Liver (tissue), 9 donors: ENCODE data around the gene RFX4. TPM values are rescaled to one million over a fixed set of nuclear protein-coding genes. Genes with fewer than 3 reads are reported as not detected.

Experiments used
- DNase-seq: peaks from one replicate; pipeline ENCODE4 v3.0.0-alpha.2; 2017; ENCODE audit warnings: low spot score
- H3K27ac ChIP-seq, 2 donors: one replicate each; pipeline ENCODE4 v1.7.0; 2013; ENCODE audit warnings: inconsistent platforms in 2 of 2, low read length in 2 of 2, control low read depth in 1 of 2, low read depth in 1 of 2, mild to moderate bottlenecking in 1 of 2
- H3K27me3 ChIP-seq, 4 donors: one replicate each; pipeline versions ENCODE4 v1.6.1 to v1.7.0; 2013; ENCODE audit warnings: low read length in 3 of 4, inconsistent platforms in 1 of 4, mild to moderate bottlenecking in 1 of 4, moderate library complexity in 1 of 4; ENCODE audit not compliant: control insufficient read depth in 4 of 4, insufficient read depth in 4 of 4
- H3K36me3 ChIP-seq, 4 donors: one replicate each; pipeline versions ENCODE4 v1.6.1 to v1.7.0; 2013; ENCODE audit warnings: low read length in 3 of 4, mild to moderate bottlenecking in 3 of 4, low read depth in 1 of 4, moderate library complexity in 1 of 4; ENCODE audit not compliant: control insufficient read depth in 4 of 4, insufficient read depth in 3 of 4
- H3K4me1 ChIP-seq, 4 donors: one replicate each; pipeline versions ENCODE4 v1.6.1 to v1.7.0; 2013; ENCODE audit warnings: low read length in 3 of 4, mild to moderate bottlenecking in 3 of 4, moderate library complexity in 1 of 4; ENCODE audit not compliant: control insufficient read depth in 4 of 4, insufficient read depth in 4 of 4
- H3K4me3 ChIP-seq, 3 donors: one replicate each; pipeline versions ENCODE4 v1.6.1 to v1.7.0; 2013; ENCODE audit warnings: low read length in 3 of 3, control low read depth in 1 of 3, low read depth in 1 of 3, mild to moderate bottlenecking in 1 of 3
- H3K9ac ChIP-seq, 2 donors: one replicate each; pipeline ENCODE4 v1.7.0; 2013; ENCODE audit warnings: low read length in 2 of 2, mild to moderate bottlenecking in 2 of 2, moderate library complexity in 2 of 2, control low read depth in 1 of 2, low read depth in 1 of 2
- H3K9me3 ChIP-seq, 4 donors: one replicate each; pipeline versions ENCODE4 v1.6.1 to v1.7.0; 2013; ENCODE audit warnings: low read length in 3 of 4; ENCODE audit not compliant: control insufficient read depth in 4 of 4
- ATF3 ChIP-seq: IDR thresholded peaks from 2 replicates; pipeline ENCODE4 v1.6.1; 2016; ENCODE audit warnings: antibody characterized with exemption
- CTCF ChIP-seq: fragments of 150-350 bp; IDR thresholded peaks from 2 replicates; pipeline ENCODE4 v1.5.1; 2017; ENCODE audit warnings: improper control_type of control experiment, low read depth, low read length; ENCODE audit not compliant: missing input control
- EGR1 ChIP-seq, 2 donors: IDR thresholded peaks; 2 replicates each; pipeline ENCODE4 v1.6.1; 2016 to 2018; ENCODE audit warnings: antibody characterized with exemption in 2 of 2, low read depth in 2 of 2
- GABPA ChIP-seq, 2 donors: IDR thresholded peaks in 1 of 2; conservative IDR thresholded peaks in 1 of 2; 2 replicates each; pipeline ENCODE4 v1.6.1; 2016; ENCODE audit warnings: antibody characterized with exemption in 2 of 2, mild to moderate bottlenecking in 1 of 2, moderate library complexity in 1 of 2
- HNF4A ChIP-seq, 2 donors: conservative IDR thresholded peaks; 2 replicates each; pipeline ENCODE4 v1.6.1; 2016; ENCODE audit warnings: antibody characterized with exemption in 2 of 2, mild to moderate bottlenecking in 2 of 2
- HNF4G ChIP-seq: IDR thresholded peaks from 2 replicates; pipeline ENCODE4 v1.6.1; 2016; ENCODE audit warnings: antibody characterized with exemption
- JUND ChIP-seq, 2 donors: IDR thresholded peaks; 2 replicates each; pipeline ENCODE4 v1.6.1; 2016; ENCODE audit warnings: antibody characterized with exemption in 2 of 2
- MAX ChIP-seq: IDR thresholded peaks from 2 replicates; pipeline ENCODE4 v1.6.1; 2016; ENCODE audit warnings: antibody characterized with exemption
- NR2F2 ChIP-seq: IDR thresholded peaks from 2 replicates; pipeline ENCODE4 v1.6.1; 2016; ENCODE audit warnings: antibody characterized with exemption
- RXRA ChIP-seq, 2 donors: IDR thresholded peaks; 2 replicates each; pipeline ENCODE4 v1.6.1; 2017 to 2018; ENCODE audit warnings: antibody characterized with exemption in 2 of 2, mild to moderate bottlenecking in 1 of 2
- SP1 ChIP-seq: IDR thresholded peaks from 2 replicates; pipeline ENCODE4 v1.6.1; 2018; ENCODE audit warnings: antibody characterized with exemption, mild to moderate bottlenecking
- TAF1 ChIP-seq: conservative IDR thresholded peaks from 2 replicates; pipeline ENCODE4 v1.6.1; 2016; ENCODE audit warnings: antibody characterized with exemption, mild to moderate bottlenecking
- YY1 ChIP-seq: IDR thresholded peaks from 2 replicates; pipeline ENCODE4 v1.6.1; 2016; ENCODE audit warnings: antibody characterized with exemption, mild to moderate bottlenecking
- ZBTB33 ChIP-seq: IDR thresholded peaks from 2 replicates; pipeline ENCODE4 v1.6.1; 2016; ENCODE audit warnings: antibody characterized with exemption
- WGBS: extraction: QIAGEN DNeasy Blood & Tissue Kit; methylation state at CpG from one replicate; pipeline ENCODE4 v1.1.7; 2013; 5-methylcytosine and 5-hydroxymethylcytosine counted together
- polyA plus RNA-seq, 2 donors: library from polyadenylated mRNA; stranded (reverse) in 1 of 2; unstranded in 1 of 2; fragments of 200-250 nt in 1 of 2; fragments of >200 nt in 1 of 2; fragmentation: Nextera tagmentation in 1 of 2; extraction: Ambion mirVana in 1 of 2; gene quantifications; one replicate each; pipeline versions ENCODE4 v1.2.1 to v1.2.3, GENCODE V29; 2013 to 2015
- total RNA-seq, 2 donors: library from RNA; depleted of rRNA; stranded (reverse); fragments of >200 nt; gene quantifications; one replicate each; pipeline ENCODE4 v1.2.3, GENCODE V29; 2014
- donor health status: healthy.
- donor health status: healthy.
- donor health status: healthy.
- donor health status: healthy.
- donor health status: healthy.

The RFX4 gene
- total and polyA plus RNA-seq, 4 donors, result not detected

- no peak for TF ChIP-seq YY1
- TF ChIP-seq GABPA (IDR thresholded peaks at IDR 0.05 in 1 of 2, conservative IDR thresholded peaks at IDR 0.05 in 1 of 2), result no peak
- no peak for TF ChIP-seq CTCF
Measured at GRCh38 chr12:106586278-106586802, 3.5 kb downstream of the RFX4 start (continued).

- no peak overlapping the region for H3K27ac ChIP-seq
- H3K4me3 ChIP-seq, result no peak overlapping the region
- DNase-seq, result no peak
Measured at GRCh38 chr12:106586803-106587684, 4.2 kb downstream of the RFX4 start.

More at GRCh38 chr12:106586803-106587684, 4.2 kb downstream of the RFX4 start:
- Histone ChIP-seq H3K9me3 (no peaks in the 10 kb centered on the region), H3K27me3 (peaks cover 11 to 28% (median 18%) of the 10 kb centered on the region in 4 donors), H3K9ac (no peak overlapping the region), H3K4me1 (peaks cover 15 to 36% (median 25%) of the 10 kb centered on the region in 4 donors), H3K36me3 (no peaks in the 10 kb centered on the region)
- WGBS, result 3% methylated on average over 62 of the region's 62 CpGs
- TF ChIP-seq MAX (no peak), TAF1 (no peak), GABPA (IDR thresholded peaks at IDR 0.05 in 1 of 2, conservative IDR thresholded peaks at IDR 0.05 in 1 of 2) (no peak), RXRA (IDR thresholded peaks at IDR 0.05) (no peak), SP1 (no peak), HNF4G (no peak), HNF4A (conservative IDR thresholded peaks at IDR 0.05) (no peak), NR2F2 (no peak), ZBTB33 (no peak), CTCF (no peak), EGR1 (IDR thresholded peaks at IDR 0.05; ENCODE audit: low read depth in 2 of 2) (no peak), ATF3 (no peak), JUND (IDR thresholded peaks at IDR 0.05) (no peak), YY1 (no peak)
